ENCODE measurements around the gene RTN4R.

GRCh38 chr22:20243176-20243536 lies 25.0 kb downstream of the RTN4R start:
- TF ChIP-seq CTCF (conservative IDR thresholded peaks at IDR 0.05; ENCODE audit: low read length), result no peak
- no peak for TF ChIP-seq EZH2phosphoT487 (IDR thresholded peaks at IDR 0.05; ENCODE audit: borderline replicate concordance)

Data from Loucy (cell line).